Measurements from ENCODE around the gene TSHZ1.

DNA sequence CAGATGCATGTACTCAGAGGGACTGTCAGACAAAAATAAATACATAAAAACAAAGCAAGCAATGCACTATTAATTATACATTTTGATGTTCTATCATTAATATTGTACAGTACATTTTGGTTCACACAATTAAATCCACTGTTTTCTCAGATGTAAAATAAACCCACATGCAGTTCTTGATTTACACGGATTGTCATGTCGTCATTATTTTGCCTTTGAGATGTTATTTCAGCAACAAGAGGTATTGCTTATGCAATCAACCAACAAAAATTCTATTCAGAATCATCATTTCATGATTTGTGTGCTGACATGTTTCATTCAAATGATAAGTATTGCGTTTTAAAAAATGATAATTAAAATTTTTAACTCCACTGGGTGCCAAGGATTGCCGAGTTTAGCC is 79.2 kb downstream of the TSHZ1 start:
- TF ChIP-seq POLR2A (IDR thresholded peaks at IDR 0.05) (no peak), POLR2AphosphoS5 (IDR thresholded peaks at IDR 0.05) (no peak)
- TF ChIP-seq, protein P1, sequence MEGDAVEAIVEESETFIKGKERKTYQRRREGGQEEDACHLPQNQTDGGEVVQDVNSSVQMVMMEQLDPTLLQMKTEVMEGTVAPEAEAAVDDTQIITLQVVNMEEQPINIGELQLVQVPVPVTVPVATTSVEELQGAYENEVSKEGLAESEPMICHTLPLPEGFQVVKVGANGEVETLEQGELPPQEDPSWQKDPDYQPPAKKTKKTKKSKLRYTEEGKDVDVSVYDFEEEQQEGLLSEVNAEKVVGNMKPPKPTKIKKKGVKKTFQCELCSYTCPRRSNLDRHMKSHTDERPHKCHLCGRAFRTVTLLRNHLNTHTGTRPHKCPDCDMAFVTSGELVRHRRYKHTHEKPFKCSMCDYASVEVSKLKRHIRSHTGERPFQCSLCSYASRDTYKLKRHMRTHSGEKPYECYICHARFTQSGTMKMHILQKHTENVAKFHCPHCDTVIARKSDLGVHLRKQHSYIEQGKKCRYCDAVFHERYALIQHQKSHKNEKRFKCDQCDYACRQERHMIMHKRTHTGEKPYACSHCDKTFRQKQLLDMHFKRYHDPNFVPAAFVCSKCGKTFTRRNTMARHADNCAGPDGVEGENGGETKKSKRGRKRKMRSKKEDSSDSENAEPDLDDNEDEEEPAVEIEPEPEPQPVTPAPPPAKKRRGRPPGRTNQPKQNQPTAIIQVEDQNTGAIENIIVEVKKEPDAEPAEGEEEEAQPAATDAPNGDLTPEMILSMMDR (IDR thresholded peaks at IDR 0.05): no peak
